ENCODE results near the gene WDFY3.

DNA sequence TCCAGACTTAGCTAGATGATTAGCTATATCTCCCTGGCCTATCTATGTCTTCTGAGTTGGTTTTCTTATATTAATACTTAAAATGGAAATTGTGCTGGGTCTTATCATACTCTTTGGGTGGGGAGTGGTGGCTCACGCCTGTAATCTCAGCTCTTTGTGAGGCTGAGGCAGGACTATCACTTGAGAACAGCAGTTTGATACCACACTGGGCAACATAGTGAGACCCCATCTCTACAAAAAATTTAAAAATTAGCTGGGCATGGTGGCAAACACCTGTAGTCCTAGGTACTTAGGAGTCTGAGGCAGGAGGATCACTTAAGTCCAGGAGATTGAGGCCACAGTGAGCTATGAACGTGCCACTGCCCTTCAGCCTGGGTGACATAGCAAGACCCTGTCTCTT, 30.4 kb downstream of the WDFY3 start:
- TF ChIP-seq, protein P1, sequence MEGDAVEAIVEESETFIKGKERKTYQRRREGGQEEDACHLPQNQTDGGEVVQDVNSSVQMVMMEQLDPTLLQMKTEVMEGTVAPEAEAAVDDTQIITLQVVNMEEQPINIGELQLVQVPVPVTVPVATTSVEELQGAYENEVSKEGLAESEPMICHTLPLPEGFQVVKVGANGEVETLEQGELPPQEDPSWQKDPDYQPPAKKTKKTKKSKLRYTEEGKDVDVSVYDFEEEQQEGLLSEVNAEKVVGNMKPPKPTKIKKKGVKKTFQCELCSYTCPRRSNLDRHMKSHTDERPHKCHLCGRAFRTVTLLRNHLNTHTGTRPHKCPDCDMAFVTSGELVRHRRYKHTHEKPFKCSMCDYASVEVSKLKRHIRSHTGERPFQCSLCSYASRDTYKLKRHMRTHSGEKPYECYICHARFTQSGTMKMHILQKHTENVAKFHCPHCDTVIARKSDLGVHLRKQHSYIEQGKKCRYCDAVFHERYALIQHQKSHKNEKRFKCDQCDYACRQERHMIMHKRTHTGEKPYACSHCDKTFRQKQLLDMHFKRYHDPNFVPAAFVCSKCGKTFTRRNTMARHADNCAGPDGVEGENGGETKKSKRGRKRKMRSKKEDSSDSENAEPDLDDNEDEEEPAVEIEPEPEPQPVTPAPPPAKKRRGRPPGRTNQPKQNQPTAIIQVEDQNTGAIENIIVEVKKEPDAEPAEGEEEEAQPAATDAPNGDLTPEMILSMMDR (IDR thresholded peaks at IDR 0.05), result no peak
- TF ChIP-seq POLR2A (IDR thresholded peaks at IDR 0.05), result no peak

Data from uterus (tissue), 2 donors.